K562 (cell line): ENCODE measurements around the gene EXD2. TPM values are rescaled to one million over a fixed set of nuclear protein-coding genes. Genes with fewer than 3 reads are reported as not detected.

Experiments
- ATAC-seq: fragments of 200-7000 bp; cut with Tn5 transposase; 3 replicates; pipeline ENCODE4 v1.9.1; 2020; ENCODE audit warnings: moderate library complexity
- BruUV-seq: library from RNA; stranded (reverse); fragments of 400-500 nt; replicated peaks from 2 replicates; lab custom pipeline; 2021; lab: Mats Ljungman, UMichigan
- CTCF ChIA-PET: fragments of 300-600 bp; formaldehyde crosslinking; extraction: SDS; loops from one replicate; lab custom pipeline; 2021; ENCODE audit warnings: low intra/inter-chr PET ratio; lab: Yijun Ruan, JAX
- POLR2A ChIA-PET: fragments of 300-600, 350-650 bp; sonication (Branson Sonifier 250); formaldehyde crosslinking; extraction: SDS; loops from one replicate; lab custom pipeline; 2021; ENCODE audit warnings: antibody characterized with exemption, inconsistent platforms; lab: Yijun Ruan, JAX
- DNase-seq, 4 experiments: peaks; one replicate each; pipeline versions ENCODE4 v3.0.0 to v3.0.0-alpha.2; 2011 to 2018; ENCODE audit warnings: low spot score in 3 of 4, mixed read lengths in 3 of 4; ENCODE audit errors: extremely low read depth in 1 of 4
- FAIRE-seq: peaks from 2 replicates; lab custom pipeline; 2011; peaks lifted over from hg19 to GRCh38; lab: Jason Lieb, UNC
- H2AFZ ChIP-seq: 2 replicates; pipeline ENCODE4 v1.6.0; 2011; ENCODE audit warnings: low read depth, low read length, control low read depth, inconsistent platforms
- H3K27ac ChIP-seq: fragments of 200-600 bp; 3 replicates; pipeline ENCODE4 v1.8.0; 2011; ENCODE audit warnings: low read depth, mild to moderate bottlenecking, control low read depth, inconsistent platforms, low read length, moderate library complexity, mixed read lengths; ENCODE audit errors: extremely low read depth
- H3K27me3 ChIP-seq, 2 experiments: fragments of 300-600 bp in 1 of 2; 2 replicates in 1 of 2; 3 replicates in 1 of 2; pipeline versions ENCODE4 v1.6.0 to v1.8.0; 2011; ENCODE audit warnings: inconsistent platforms in 2 of 2, low read length in 2 of 2, mild to moderate bottlenecking in 1 of 2, mixed read lengths in 1 of 2, moderate library complexity in 1 of 2; ENCODE audit not compliant: control insufficient read depth in 2 of 2, insufficient read depth in 2 of 2
- H3K36me3 ChIP-seq: fragments of 300-600 bp; 3 replicates; pipeline ENCODE4 v1.8.0; 2011; ENCODE audit warnings: mild to moderate bottlenecking, low read length, inconsistent platforms; ENCODE audit not compliant: control insufficient read depth, insufficient read depth
- H3K4me1 ChIP-seq, 2 experiments: fragments of 200-600 bp in 1 of 2; replicated peaks in 1 of 2; 2 replicates in 1 of 2; 3 replicates in 1 of 2; pipeline versions ENCODE4 v1.5.1 to v1.8.0; 2011; ENCODE audit warnings: inconsistent platforms in 2 of 2, low read length in 2 of 2, mild to moderate bottlenecking in 1 of 2, mixed read lengths in 1 of 2, moderate library complexity in 1 of 2; ENCODE audit not compliant: control insufficient read depth in 2 of 2, insufficient read depth in 2 of 2
- H3K4me2 ChIP-seq: 2 replicates; pipeline ENCODE4 v1.6.1; 2011; ENCODE audit warnings: low read length, control low read depth, inconsistent platforms, mixed read lengths; ENCODE audit not compliant: insufficient read depth
- H3K4me3 ChIP-seq: fragments of 200-600 bp; sonication (generic), shearing (Covaris generic); 2 replicates; pipeline ENCODE4 v1.5.1; 2016; ENCODE audit warnings: control low read depth, inconsistent platforms
- H3K79me2 ChIP-seq: fragments of 200-600 bp; 3 replicates; pipeline ENCODE4 v1.8.0; 2011; ENCODE audit warnings: low read length, inconsistent platforms; ENCODE audit not compliant: control insufficient read depth, insufficient read depth
- H3K9ac ChIP-seq, 2 experiments: 2 replicates each; pipeline versions ENCODE4 v1.6.0 to v1.6.1; 2011; ENCODE audit warnings: low read depth in 2 of 2, low read length in 2 of 2, control low read depth in 1 of 2, inconsistent platforms in 1 of 2, mild to moderate bottlenecking in 1 of 2, mixed read lengths in 1 of 2; ENCODE audit not compliant: insufficient read depth in 1 of 2
- H3K9me1 ChIP-seq: one replicate; pipeline ENCODE4 v1.6.0; 2011; ENCODE audit warnings: inconsistent platforms, mild to moderate bottlenecking, low read length, moderate library complexity; ENCODE audit not compliant: control insufficient read depth, insufficient read depth
- H3K9me3 ChIP-seq: replicated peaks from 2 replicates; pipeline ENCODE4 v1.5.1; 2011; ENCODE audit warnings: low read depth, low read length, inconsistent platforms; ENCODE audit not compliant: control insufficient read depth, insufficient read depth
- H4K20me1 ChIP-seq: replicated peaks from 2 replicates; pipeline ENCODE4 v1.6.1; 2011; ENCODE audit warnings: low read length, inconsistent platforms, mixed read lengths; ENCODE audit not compliant: control insufficient read depth, insufficient read depth
- C11orf30 ChIP-seq: fragments of 450-650 bp; IDR thresholded peaks from 2 replicates; pipeline ENCODE4 v1.6.1; 2016; ENCODE audit warnings: low read depth, mild to moderate bottlenecking
- CHCHD3 ChIP-seq: fragments of 250-450 bp; sonication (Bioruptor Pico); IDR thresholded peaks from 2 replicates; pipeline ENCODE4 v2.1.2; 2022; ENCODE audit warnings: mild to moderate bottlenecking
- HNRNPH1 ChIP-seq: fragments of 200-400 bp; formaldehyde crosslinking; optimal IDR thresholded peaks from 2 replicates; pipeline ENCODE3; 2017; ENCODE audit warnings: low read depth, mild to moderate bottlenecking, low read length, moderate library complexity
- HSF4 ChIP-seq: fragments of 250-450 bp; sonication (Bioruptor Pico); IDR thresholded peaks from 2 replicates; pipeline ENCODE4 v2.1.2; 2022; ENCODE audit warnings: mild to moderate bottlenecking, moderate library complexity, borderline replicate concordance
- ZBTB43 ChIP-seq: sonication (generic); formaldehyde crosslinking; IDR thresholded peaks from 2 replicates; pipeline ENCODE4 v1.8.0; 2023; ENCODE audit warnings: mild to moderate bottlenecking, missing genetic modification reagents
- WGBS: fragments of 100-300 bp; shearing (Covaris generic); methylation state at CpG from one replicate; pipeline ENCODE4 v1.1.6; 2016; ENCODE audit warnings: low coverage, mixed read lengths; ENCODE audit not compliant: insufficient coverage; ENCODE audit errors: missing lambda C conversion rate; 5-methylcytosine and 5-hydroxymethylcytosine counted together
- in situ Hi-C: fragments of 300-500 bp; cut with MboI; formaldehyde crosslinking; loops from 4 replicates; pipeline ENCODE4 v1.15.0; 2018; ENCODE audit warnings: inconsistent platforms, mixed read lengths
- intact Hi-C: fragments of 100-400 bp; cut with micrococcal nuclease; formaldehyde crosslinking; loops from 2 replicates; pipeline ENCODE4 v1.14.2; 2022
- polyA plus RNA-seq, 8 experiments: library from polyadenylated mRNA; depleted of rRNA in 4 of 8; stranded (reverse) in 5 of 8; unstranded in 3 of 8; fragments of >200 nt; fragmentation: Nextera tagmentation in 2 of 8; fragmentation: Illumina TruSeq in 1 of 8; extraction: Ambion mirVana in 2 of 8; extraction: Trizol in 1 of 8; gene quantifications; 2 replicates each; pipeline versions ENCODE4 v1.2.1 to v1.2.3, GENCODE V29; 2011 to 2014; ENCODE audit warnings: inconsistent platforms in 1 of 8, missing spikeins in 1 of 8
- total RNA-seq, 7 experiments: library from RNA; depleted of rRNA in 6 of 7; stranded (reverse); fragments of >200 nt in 6 of 7; fragmentation: Illumina TruSeq in 2 of 7; extraction: Trizol in 2 of 7; gene quantifications; 2 replicates each; pipeline versions ENCODE4 v1.2.1 to v1.2.3, GENCODE V29; 2011 to 2021; ENCODE audit warnings: low replicate concordance in 1 of 7
- TF ChIP-seq, protein P1 (sequence below): fragments of 450-650 bp; IDR thresholded peaks from 2 replicates; pipeline ENCODE4 v1.6.1; 2018; ENCODE audit warnings: mild to moderate bottlenecking, low read depth; ENCODE audit not compliant: partially characterized antibody

EXD2 gene
- total and polyA plus RNA-seq, 9 of the 15 experiments (the other 6 are each of a cell fraction or from before 2014, with no cell fraction given), result 1.6 to 7.5 (median 3.7) TPM

DNA sequence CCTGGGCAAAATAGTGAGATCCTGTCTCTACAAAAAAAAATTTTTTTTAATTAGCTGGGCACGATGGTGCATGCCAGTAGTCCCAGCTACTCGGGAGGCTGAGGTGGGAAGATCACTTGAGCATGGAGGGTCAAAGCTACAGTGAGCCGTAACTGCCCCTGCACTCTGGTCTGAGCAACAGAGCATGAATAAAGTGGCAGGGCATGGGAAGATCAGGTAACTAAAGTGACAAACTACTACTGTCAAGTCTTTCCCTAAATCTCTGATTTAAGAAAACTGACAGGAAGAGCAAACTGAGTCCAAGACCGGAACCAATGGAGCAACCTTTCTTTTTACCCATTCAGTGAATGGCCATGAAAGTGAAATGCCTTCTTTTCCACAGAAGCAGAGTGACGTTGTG lies 49.2 kb upstream of the EXD2 start:
- Histone ChIP-seq H3K4me2 (no peak overlapping the region), H3K36me3 (peaks cover 5% of the 10 kb centered on the region; the same call in 2 of the 3 replicates), H3K4me1 (no peaks in the 10 kb centered on the region; a peak in 1 of 5 replicates), H2AFZ (no peak overlapping the region), H3K79me2 (peaks cover 34% of the 10 kb centered on the region), H3K9ac (no peak overlapping the region), H3K27ac (no peak overlapping the region), H4K20me1 (no peaks in the 10 kb centered on the region), H3K9me3 (no peaks in the 10 kb centered on the region), H3K9me1 (no peaks in the 10 kb centered on the region), H3K27me3 (no peaks in the 10 kb centered on the region), H3K4me3 (no peak overlapping the region)
- no peak for ATAC-seq
- 80% methylated on average over 3 of the region's 5 CpGs for WGBS
- no TSS peak for BruUV-seq
- TF ChIP-seq CHCHD3 (CRISPR knock-in tag), result no peak
- no peak for TF ChIP-seq ZBTB43
- TF ChIP-seq, protein P1, sequence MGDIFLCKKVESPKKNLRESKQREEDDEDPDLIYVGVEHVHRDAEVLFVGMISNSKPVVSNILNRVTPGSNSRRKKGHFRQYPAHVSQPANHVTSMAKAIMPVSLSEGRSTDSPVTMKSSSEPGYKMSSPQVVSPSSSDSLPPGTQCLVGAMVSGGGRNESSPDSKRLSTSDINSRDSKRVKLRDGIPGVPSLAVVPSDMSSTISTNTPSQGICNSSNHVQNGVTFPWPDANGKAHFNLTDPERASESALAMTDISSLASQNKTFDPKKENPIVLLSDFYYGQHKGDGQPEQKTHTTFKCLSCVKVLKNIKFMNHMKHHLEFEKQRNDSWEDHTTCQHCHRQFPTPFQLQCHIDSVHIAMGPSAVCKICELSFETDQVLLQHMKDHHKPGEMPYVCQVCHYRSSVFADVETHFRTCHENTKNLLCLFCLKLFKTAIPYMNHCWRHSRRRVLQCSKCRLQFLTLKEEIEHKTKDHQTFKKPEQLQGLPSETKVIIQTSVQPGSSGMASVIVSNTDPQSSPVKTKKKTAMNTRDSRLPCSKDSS, result no peak
- TF ChIP-seq HNRNPH1, result no peak
- TF ChIP-seq HSF4 (CRISPR knock-in tag), result no peak
- TF ChIP-seq C11orf30, result no peak
- ChIA-PET POLR2A (no interaction called here), CTCF (no interaction called here)
- no peak for DNase-seq
- in situ Hi-C loops, result no loop called here
- intact Hi-C loops, result no loop called here
- peak; percentile 26 for FAIRE-seq
